ENCODE data around the gene FAM50B. TPM values are rescaled to one million over a fixed set of nuclear protein-coding genes. Genes with fewer than 3 reads are reported as not detected.

FAM50B gene
- total and polyA plus RNA-seq, 10 of the 15 experiments (the other 5 are each of a cell fraction or from before 2014, with no cell fraction given) = 0.58 to 10.2 (median 5.9) TPM

GRCh38 chr6:3852391-3852790 lies 3.2 kb downstream of the FAM50B start (continued):
- TF ChIP-seq E2F4 (IDR thresholded peaks at IDR 0.05; ENCODE audit: low read depth, low read length) = no peak
- no peak for TF ChIP-seq ZBTB40 (IDR thresholded peaks at IDR 0.05; ENCODE audit: borderline replicate concordance)
- no peak for TF ChIP-seq NFYA (IDR thresholded peaks at IDR 0.05; ENCODE audit: borderline replicate concordance, low read depth, low read length)
- TF ChIP-seq MTA3 (IDR thresholded peaks at IDR 0.05; ENCODE audit: borderline replicate concordance, low read length) = no peak
- no peak for TF ChIP-seq BCLAF1 (IDR thresholded peaks at IDR 0.05)

Data from GM12878 (cell line).